GM10248 (cell line): ENCODE results near the gene PANX1.

Experiments used
- CTCF ChIA-PET: fragments of 300-600 bp; sonication (Branson Sonifier 250); formaldehyde crosslinking; extraction: SDS; loops from one replicate; lab custom pipeline; 2021; ENCODE audit warnings: antibody characterized with exemption; lab: Yijun Ruan, JAX
- POLR2A ChIA-PET: fragments of 350-650 bp; sonication (Branson Sonifier 250); formaldehyde crosslinking; extraction: SDS; loops from one replicate; lab custom pipeline; 2020; ENCODE audit warnings: antibody characterized with exemption; lab: Yijun Ruan, JAX
- DNase-seq: peaks from one replicate; pipeline ENCODE4 v3.0.0; 2012; ENCODE audit errors: extremely low spot score
- CTCF ChIP-seq: IDR thresholded peaks from 2 replicates; pipeline ENCODE4 v1.5.1; 2012; ENCODE audit warnings: mild to moderate bottlenecking, low read depth; ENCODE audit errors: extremely low read depth, missing control alignments, control extremely low read depth

The PANX1 gene

GRCh38 chr11:94186342-94187203 lies 57.9 kb downstream of the PANX1 start:
- CTCF ChIA-PET, result interaction anchor here (0.9 to 5.0 kb wide), 7 partner anchors 8 to 319 kb away, joined by 3 to 27 read pairs (median 5); no protein-coding TSS in a partner anchor
- DNase-seq, result no peak
- POLR2A ChIA-PET, result no interaction called here
- TF ChIP-seq CTCF, result no peak

GRCh38 chr11:94193288-94193687 lies 64.6 kb downstream of the PANX1 start:
- CTCF ChIA-PET, result interaction anchor here (1.3 to 4.0 kb wide), 3 partner anchors 10 to 312 kb away, joined by 3 to 25 read pairs (median 3); no protein-coding TSS in a partner anchor
- POLR2A ChIA-PET, result no interaction called here
- TF ChIP-seq CTCF, result no peak
- no peak for DNase-seq

- ChIA-PET CTCF (interaction anchor here (0.9 to 4.0 kb wide), 3 partner anchors 8 to 310 kb away, joined by 3 to 25 read pairs (median 3); no protein-coding TSS in a partner anchor), POLR2A (no interaction called here)
- no peak for DNase-seq
- TF ChIP-seq CTCF, result no peak
Observed at GRCh38 chr11:94194712-94195111, 66.1 kb downstream of the PANX1 start.

- CTCF ChIA-PET, result interaction anchor here (4.0 kb wide), 1 partner anchor 13 kb away, joined by 25 read pairs; no protein-coding TSS in a partner anchor
- DNase-seq, result no peak
- POLR2A ChIA-PET, result no interaction called here
- TF ChIP-seq CTCF, result no peak
Observed at GRCh38 chr11:94196363-94196762, 67.7 kb downstream of the PANX1 start.

GRCh38 chr11:94198718-94199117 lies 70.1 kb downstream of the PANX1 start:
- POLR2A ChIA-PET, result no interaction called here
- TF ChIP-seq CTCF, result no peak
- no peak for DNase-seq
- CTCF ChIA-PET, result interaction anchor here (1.2 to 3.6 kb wide), 2 partner anchors 15 to 18 kb away, joined by 3 to 27 read pairs; no protein-coding TSS in a partner anchor

- no peak for TF ChIP-seq CTCF
- ChIA-PET CTCF (interaction anchor here (1.0 to 3.6 kb wide), 3 partner anchors 11 to 17 kb away, joined by 3 to 27 read pairs (median 4); no protein-coding TSS in a partner anchor), POLR2A (no interaction called here)
- DNase-seq, result no peak
Observed at GRCh38 chr11:94199136-94200130, 70.8 kb downstream of the PANX1 start.
